ENCODE data around the gene CDK11B. TPM values are rescaled to one million over a fixed set of nuclear protein-coding genes. Genes with fewer than 3 reads are reported as not detected.

Gene CDK11B
- polyA plus RNA-seq, 1 experiment = 6.3 TPM

- no peak overlapping the region for H3K4me3 ChIP-seq (ENCODE audit: low read depth, low read length)
- CTCF ChIA-PET = no interaction called here
- POLR2A ChIA-PET = no interaction called here
- no peaks in the 10 kb centered on the region for H3K27me3 ChIP-seq (ENCODE audit: control insufficient read depth, insufficient read depth, low read length)
- peaks cover 6% of the 10 kb centered on the region for H3K36me3 ChIP-seq (ENCODE audit: control insufficient read depth, insufficient read depth, low read length)
- no peak for TF ChIP-seq CTCF (IDR thresholded peaks at IDR 0.05; ENCODE audit: insufficient read depth, low read depth, low read length)
- no peak for DNase-seq (ENCODE audit: low read depth)
These were observed 34.1 kb downstream of the CDK11B start for GRCh38 chr1:1624443-1625403.

- peaks cover 6% of the 10 kb centered on the region for H3K36me3 ChIP-seq (ENCODE audit: control insufficient read depth, insufficient read depth, low read length)
- no peaks in the 10 kb centered on the region for H3K27me3 ChIP-seq (ENCODE audit: control insufficient read depth, insufficient read depth, low read length)
- POLR2A ChIA-PET = no interaction called here
- H3K4me3 ChIP-seq (ENCODE audit: low read depth, low read length) = no peak overlapping the region
- DNase-seq (ENCODE audit: low read depth) = no peak
- no peak for TF ChIP-seq CTCF (IDR thresholded peaks at IDR 0.05; ENCODE audit: insufficient read depth, low read depth, low read length)
- CTCF ChIA-PET = no interaction called here
These were observed 35.0 kb downstream of the CDK11B start for GRCh38 chr1:1623631-1624442.

GRCh38 chr1:1623181-1623630, 35.6 kb downstream of the CDK11B start:
- POLR2A ChIA-PET = no interaction called here
- no peak for DNase-seq (ENCODE audit: low read depth)
- no peak for TF ChIP-seq CTCF (IDR thresholded peaks at IDR 0.05; ENCODE audit: insufficient read depth, low read depth, low read length)
- Histone ChIP-seq H3K27me3 (ENCODE audit: control insufficient read depth, insufficient read depth, low read length) (no peaks in the 10 kb centered on the region), H3K4me3 (ENCODE audit: low read depth, low read length) (no peak overlapping the region), H3K36me3 (ENCODE audit: control insufficient read depth, insufficient read depth, low read length) (peaks cover 7% of the 10 kb centered on the region)
- CTCF ChIA-PET = no interaction called here

GRCh38 chr1:1622788-1623094, 36.1 kb downstream of the CDK11B start:
- Histone ChIP-seq H3K27me3 (ENCODE audit: control insufficient read depth, insufficient read depth, low read length) (no peaks in the 10 kb centered on the region), H3K4me3 (ENCODE audit: low read depth, low read length) (no peak overlapping the region), H3K36me3 (ENCODE audit: control insufficient read depth, insufficient read depth, low read length) (peaks cover 9% of the 10 kb centered on the region)
- CTCF ChIA-PET = no interaction called here
- no peak for DNase-seq (ENCODE audit: low read depth)
- TF ChIP-seq CTCF (IDR thresholded peaks at IDR 0.05; ENCODE audit: insufficient read depth, low read depth, low read length) = no peak
- POLR2A ChIA-PET = interaction anchor here (0.5 kb wide), 1 partner anchor 10 kb away, joined by 8 read pairs; no protein-coding TSS in a partner anchor

Data from BJ (cell line).